GM18909 (cell line): ENCODE data around the gene UNC93A.
"Not testable (repeated sequence)": the region's sequence is repeated elsewhere in the genome, so short reads cannot be mapped to it uniquely, and the experiment has no call there.

Experiments used
- ATAC-seq: cut with Tn5 transposase; IDR thresholded peaks from one replicate; pipeline ENCODE4 v1.9.1; 2021; ENCODE audit warnings: mild to moderate bottlenecking; ENCODE audit not compliant: unreplicated experiment, poor library complexity

The UNC93A gene

DNA sequence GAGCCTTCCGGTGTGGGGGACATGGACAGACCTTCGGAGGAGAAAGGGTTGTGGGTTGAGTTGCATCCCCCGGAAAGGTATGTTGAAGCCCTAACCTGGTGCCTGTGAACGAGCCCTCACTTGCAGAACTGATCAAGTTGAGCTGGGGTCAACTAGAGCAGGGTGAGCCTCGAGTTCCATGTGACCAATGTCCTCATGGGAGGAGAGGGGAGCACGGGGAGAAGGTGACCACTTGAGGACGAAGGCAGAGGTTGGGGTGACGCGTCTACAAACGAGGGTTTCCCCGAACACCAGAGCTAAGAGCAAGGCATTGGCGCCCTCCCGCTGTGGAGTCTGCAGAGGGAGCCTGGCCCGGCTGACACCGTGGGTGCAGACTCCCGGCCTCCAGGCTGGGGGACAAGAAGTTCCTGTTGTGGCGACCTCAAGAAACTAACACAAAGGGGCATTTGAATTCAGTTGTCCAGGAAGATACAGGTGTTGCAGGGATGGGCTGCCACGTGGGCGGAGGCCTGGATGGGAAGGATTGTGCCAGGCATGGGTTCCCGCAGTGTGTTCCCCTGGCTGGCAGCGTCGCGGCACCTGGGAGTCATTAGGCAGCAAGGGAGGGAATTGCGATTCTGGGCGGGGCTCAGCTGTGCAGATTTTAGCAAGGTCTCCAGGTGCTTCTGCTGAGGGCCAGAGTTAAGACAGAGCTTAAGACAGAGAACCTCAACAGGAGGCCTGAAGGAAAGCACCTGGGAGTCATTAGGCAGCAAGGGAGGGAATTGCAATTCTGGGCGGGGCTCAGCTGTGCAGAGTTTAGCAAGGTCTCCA is 20.4 kb upstream of the UNC93A start:
- ATAC-seq = no peak

DNA sequence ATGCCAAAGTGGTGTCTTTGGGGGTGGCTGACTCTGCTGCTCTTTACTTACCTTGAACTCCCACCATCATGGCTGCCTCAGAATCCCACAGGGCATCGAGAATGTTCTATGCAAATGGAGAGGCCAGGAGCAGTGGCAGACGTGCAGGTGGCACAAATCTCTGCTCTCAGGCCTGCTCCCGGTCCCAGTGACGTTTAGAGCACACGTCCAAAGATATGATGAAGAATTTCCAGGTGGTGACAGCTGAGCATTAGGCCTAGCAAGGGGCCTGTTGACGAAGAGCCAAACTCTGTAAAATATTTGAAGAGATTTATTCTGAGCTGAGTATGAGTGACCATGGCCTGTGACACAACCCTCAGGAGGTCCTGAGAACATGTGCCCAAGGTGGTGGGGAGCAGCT is 19.0 kb upstream of the UNC93A start:
- no peak for ATAC-seq

DNA sequence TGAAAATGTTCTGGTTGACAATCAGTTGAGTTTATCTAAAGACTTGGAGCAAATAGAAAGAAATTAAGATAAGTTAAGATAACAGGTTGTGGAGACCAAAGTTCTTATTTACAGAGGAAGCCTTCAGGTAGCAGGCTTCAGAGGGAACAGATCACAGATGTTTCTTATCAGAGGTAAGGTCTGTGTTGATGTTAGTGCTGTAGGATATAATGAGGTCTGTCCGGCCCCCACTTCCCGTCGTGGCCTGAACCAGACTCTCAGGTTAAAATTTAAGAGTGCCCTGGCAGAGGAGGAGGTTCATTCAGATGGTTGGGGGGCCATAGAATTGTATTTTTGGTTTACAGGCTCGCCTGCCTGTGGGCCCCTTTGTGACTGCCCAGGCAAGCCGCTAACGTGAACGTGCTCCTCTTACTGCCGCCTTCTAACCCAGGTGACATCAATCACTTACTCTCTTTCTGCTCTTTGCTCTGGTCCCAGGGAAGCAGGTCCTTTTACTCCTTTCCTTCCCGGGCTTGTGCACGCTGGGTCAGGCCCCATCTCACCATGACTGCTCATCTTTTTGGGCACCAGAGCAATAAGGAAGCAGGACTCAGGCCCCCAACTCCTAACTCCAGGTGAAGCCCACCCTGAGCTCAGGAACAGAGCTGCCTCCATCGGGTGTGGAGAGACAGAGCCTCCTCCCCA is 18.3 kb upstream of the UNC93A start:
- ATAC-seq = no peak

DNA sequence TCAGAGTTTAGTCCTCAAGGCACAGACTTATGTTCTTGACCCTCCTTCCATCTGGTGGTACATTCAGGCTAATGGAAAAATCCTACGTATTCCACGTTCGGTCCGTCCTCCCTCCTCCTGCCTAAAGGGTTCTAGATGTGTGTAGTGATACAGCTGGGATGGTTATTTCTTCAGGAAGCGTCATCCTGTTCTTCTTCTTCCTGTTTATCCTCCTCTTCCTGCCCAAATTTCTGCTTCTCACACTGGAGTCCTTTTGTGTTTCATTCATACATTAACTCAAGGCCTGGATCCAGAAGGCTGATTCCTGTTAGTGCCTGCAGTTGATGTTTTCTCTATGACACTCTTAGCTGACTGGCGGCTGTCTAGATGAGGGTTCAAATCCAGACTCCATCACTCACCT is 16.8 kb upstream of the UNC93A start:
- ATAC-seq = no peak

DNA sequence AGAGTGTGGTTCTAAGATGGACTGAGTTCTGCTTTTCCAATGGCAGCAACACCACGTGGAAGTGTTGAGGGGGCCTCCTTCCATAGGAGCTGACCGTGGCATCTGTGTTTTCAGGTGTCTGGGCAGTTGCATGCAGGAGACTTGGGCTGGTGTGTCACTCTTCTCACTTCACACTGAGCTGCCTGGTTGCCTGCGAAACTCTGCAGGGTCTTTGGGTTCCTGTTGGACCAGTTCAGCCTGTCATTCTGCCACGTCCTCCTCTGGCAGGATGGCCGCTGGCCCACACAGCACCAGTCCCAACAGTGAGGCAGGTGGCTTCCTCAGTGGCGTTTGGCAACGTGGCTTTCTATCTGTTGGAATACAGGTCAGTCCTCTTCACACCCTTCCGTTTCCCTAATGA is 16.1 kb upstream of the UNC93A start:
- ATAC-seq = no peak

DNA sequence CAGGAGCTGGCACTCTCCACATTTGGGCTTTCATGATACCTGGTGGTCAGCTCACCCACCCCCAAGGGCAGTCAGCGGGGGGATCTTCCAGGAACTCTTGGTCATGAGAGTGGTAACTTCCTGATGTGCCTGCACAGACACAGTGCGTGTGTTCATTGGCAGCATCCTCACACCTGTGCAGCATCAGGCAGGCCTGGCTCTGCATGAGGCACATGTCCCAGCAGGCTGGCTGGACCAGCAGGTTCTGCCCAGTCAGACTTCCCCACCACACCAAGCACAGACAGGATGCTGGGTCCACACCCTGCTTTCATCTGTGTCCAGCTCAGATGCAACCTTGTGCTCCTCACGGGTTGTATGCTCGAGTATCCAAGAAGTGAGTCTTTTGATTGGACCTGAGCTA is 15.7 kb upstream of the UNC93A start:
- no peak for ATAC-seq

DNA sequence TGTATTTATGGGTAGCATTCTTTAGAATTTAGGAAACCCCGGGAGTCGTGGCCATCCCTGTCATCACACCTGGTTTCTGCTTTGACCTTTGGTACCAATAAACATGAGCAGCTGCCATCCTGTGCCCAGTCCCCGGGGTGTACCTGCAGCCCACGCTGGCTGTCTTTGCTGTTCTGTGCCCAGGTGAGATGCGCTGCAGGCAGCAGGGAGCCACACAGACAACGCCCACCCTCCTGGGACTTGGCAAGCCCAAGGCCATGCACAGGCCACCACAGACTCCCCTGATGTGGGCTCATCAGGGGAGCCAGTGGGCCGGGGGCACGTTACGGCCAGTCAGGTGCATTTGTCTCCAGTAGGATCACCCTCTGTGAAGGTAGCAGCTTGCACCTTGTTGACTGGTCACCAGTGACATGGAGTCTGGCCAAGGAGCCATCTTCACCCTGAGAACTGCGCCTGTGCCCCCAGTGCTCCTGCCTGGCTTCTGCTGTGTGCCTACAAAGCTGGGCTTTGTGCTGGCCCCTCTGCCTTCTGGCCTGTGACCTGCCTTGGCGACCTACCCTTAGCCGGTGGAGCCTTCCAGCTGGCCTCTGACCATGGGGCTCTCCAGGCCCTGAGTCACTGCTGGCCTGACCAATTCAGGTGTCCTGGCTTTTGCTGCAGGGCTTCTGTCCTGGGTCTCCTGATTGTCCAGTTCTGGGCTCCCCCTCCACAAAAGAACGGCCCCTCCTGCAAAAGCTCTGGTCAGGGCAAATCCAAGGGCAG is 14.2 kb upstream of the UNC93A start:
- no peak for ATAC-seq

DNA sequence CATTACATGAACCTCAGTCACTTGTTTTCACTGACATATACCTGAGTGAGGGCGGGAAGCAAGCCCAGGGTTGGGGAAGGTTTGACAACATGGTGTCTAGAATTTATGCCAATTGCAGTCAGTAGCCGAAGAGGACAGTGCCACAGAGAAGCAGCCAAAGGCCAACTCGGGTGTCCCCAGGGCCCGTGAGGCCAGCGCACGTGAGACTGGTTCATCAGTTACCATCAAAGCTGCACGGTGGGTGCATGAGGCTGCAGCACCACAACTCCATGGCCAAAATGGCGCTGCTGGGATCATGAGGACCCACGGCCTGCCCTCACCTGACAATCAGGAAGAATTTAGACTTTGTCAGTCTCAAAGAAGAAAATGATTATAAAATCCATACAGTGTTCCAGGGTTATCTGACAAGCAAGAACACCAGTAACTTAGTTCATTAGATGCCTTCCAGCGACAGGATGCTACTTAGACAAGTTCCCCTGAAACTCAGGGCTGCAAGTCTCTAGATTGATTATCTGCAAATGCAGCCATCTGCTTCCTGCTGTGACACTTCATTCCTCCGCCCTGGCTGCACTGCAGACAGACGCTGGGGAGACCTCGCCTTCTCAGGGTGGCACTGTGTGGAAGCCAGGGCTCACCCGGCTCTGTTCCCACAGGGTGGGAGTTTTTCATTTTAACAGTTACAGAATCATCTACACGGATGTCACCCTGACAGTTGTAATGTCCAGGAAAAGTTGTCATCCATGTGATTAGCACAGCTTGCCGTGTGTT is 12.8 kb upstream of the UNC93A start:
- not testable (repeated sequence) for ATAC-seq

DNA sequence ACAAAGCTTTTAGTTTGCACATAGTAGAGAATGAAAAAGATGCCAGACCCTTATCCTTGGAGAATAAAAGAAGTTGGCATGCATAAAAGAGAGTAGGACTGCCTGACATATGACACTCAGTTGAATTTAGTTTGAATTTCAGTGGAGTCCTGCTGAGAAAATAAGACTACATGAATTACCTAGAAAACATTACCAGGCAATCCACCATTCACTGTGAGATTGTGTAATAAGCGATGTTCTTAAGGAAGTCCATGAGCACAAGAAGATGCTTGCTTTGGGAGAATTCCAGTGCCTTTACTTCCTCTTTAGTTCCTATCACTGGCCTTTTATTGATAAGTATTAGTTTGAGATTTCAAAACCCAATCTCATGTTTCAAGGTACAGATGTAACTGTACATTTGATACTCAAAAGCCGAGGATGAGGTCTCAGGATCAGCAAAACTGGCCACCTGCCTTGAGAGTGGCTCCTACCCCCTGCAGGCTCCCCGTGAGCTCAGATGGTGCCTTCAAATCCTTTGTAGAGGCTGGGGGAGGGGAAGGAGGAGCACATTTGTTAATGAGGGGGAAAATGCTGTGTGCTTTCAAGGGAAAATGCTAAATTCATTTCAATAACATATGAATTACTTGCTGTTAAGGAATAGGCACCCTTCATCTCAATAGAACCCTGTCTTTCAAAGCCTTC is 11.2 kb upstream of the UNC93A start:
- no peak for ATAC-seq

DNA sequence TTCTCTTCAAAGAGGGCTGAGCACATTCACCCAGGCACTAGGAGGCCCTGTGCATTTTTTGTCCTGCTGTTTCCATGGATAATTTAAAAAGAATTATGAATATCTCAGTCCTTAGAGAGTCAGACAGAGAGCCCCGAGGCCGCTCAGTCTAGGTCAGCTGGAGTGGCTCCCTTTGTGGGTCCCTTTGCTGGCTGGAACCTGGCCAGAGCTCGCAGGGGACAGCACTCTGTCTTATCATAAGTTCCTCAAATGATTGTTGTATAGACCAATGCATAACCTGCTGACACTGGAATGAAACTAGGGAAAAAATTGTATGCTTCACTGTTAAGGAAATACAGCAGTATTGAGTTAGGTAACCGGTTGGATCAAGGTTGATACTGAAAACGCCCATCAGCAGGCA is 10.6 kb upstream of the UNC93A start:
- not testable (repeated sequence) for ATAC-seq

DNA sequence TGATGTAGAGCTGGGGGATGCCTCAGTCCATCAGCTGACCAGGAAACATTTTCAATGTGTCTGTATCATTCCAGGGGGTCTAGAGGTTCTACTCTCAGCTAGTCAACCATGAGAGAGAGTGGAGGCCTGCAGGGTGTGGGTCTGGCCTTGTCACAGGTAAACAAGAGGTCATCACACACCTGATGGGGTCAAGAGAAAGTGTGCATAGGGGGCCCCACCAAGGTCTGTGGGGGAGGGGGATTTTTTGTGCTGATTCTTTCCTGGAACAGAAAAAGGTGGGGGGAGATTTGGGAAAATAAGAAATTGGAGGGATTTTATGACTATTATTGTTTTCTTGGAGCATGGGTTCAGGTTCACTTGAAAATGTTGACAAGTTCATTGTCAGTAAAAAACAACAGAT is 8.9 kb upstream of the UNC93A start:
- no peak for ATAC-seq

DNA sequence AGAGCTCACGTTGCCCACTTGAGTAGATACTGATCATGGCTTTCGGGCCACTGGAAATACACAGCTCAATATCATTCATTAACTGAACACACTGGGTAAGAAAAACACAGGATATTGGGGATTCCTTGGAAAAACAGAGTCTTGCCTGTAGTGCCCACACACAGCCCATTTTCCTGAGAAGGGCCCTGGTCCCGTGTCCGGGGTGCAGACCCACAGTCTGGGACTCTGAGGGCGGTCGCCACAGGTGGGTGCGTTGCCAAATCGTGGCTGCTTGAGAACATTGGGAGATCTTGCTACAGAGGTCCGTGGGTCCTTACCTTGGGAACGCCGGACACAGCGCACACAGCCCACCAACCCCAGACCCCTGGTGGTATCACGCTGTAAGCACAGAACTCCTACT is 6.5 kb upstream of the UNC93A start:
- not testable (repeated sequence) for ATAC-seq

DNA sequence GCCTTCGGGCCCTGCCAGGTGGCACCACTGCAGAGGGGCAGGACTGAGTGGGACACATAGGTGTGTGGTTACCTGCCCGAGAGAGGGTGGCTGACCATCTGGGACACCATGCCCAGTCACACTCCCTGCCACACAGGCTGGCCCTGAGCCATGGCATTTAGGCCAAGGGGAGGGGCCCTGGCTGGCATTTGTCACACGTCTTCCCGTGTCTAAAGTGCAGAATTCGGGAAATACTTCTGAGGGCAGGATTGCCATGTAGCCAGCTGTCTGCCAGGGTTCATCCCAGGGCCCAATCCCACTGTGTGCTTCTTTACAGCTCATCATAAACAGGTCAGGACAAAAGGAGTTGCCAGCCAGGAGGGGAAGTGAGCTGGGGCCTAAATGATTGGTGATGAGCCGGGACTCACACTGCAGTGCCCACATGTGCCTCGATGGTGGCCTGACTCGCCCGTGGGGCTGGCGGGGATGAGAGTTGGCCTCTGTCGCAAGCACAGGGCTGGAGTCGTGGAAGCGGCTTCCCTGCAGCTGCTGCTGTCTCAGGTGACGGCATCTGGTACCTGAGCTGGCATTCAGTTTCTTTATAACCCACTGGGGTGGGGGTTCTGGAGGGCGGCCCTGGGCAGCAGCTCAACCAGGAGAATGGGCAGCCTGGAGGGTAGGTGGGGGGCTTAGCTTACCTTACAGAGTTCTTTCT is 5.9 kb upstream of the UNC93A start:
- ATAC-seq = no peak

DNA sequence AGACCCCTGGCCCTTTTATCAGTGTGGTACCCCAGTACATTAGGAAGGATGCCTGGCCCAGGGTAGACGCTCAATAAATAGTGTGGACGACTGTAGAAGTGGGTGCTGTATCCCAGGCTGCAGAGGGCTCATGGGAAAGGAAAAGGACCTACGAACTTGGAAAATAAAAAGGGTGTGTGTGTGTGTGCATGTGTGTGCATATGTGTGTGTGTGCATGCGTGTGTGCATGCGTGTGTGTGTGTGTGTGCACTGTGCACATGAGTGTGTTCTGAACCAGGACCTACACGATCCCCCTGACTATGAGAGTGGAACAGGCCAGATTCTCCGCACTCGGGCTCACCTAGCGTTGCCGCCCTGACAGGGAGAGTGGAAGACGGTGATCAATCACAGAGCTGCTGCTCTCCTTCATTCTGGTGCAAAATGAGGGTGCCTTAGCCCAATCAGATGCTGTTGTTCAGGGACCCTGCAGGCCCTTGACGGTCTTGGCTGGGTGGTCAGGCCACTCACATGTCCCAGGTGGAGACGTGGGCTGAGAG is 3.5 kb upstream of the UNC93A start:
- no peak for ATAC-seq

DNA sequence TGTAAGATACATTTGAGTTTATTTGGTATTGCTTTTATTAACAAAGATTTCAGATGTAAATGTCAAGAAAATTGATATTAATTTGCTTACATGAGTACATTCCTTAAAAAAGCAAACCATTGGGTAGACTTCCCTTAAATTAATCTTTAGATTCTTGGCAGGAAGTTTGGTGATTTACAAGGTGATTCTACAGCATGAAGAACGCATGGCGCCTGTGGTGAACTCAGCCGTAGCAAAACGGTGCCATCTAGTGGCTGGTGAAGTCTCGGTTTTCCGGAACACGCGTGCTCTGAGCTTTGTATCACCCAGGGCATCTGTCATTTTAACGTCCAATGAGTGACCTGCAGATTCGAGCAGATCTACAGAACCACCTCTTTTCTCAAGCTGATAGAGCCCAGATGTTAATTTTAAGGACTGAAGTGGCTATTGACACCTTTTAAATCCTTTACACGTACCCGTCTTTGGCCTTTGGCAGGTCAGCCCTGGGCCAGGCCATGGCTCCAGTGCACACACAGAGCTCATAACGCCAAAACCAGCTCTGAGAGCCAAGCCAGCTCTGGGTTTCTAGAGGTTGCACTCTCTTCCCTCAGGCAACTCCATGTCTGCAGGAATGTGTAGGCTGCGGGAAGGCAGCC is 2.4 kb upstream of the UNC93A start:
- ATAC-seq = peak; percentile 83

DNA sequence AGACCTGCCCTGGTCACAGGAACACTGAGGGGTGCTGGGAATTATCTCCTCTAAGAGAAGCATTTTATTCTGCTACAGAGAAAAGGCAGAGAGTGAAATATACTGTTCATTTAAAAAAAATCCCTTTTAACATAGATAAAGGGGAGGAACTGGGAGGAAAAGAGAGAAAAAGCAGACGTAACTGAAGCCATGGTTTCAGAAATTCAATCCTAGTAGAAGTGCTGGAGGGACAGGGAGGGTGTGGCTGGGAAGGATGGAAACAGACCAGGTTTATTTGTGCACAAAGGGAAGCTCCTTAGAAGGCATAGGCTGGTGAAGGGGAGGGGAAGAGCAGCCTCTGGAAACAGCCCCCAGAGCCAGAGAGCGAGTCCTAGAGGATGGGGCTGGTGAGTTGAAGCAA is 1.8 kb upstream of the UNC93A start:
- not testable (repeated sequence) for ATAC-seq

DNA sequence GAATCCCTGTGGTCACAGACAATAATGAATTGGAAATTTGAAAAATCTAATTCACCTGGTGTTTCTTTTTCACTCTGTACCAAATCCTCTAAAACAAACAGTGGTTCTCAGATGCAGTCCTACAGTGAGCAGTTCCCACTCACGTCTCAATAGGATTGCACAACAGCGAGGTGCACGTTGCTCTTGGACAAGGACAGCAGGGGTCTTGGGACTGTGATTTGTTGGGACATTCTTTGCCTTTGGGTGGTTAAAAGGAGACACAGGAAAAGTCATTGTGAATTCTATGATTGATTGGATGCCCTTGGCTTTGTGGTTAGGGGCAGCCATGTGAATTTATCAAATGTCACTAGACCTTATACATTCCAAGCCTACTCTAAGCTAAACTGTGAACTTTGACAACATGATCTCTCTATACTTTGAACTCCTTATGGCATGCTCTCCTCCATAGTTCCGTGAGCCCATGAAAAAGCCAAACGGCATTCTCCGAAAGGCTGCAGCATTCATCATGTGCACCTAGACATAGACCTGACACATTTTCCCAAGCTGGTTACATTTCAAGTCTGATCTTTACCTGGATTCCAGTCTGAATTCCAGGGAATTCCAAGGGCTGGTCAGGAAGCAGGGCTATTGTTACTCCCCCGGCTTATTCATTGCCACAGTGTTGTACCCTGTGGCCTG is 647 bp downstream of the UNC93A start:
- ATAC-seq = no peak
